K562 (cell line): ENCODE results near the gene PEX3. TPM values are rescaled to one million over a fixed set of nuclear protein-coding genes. Genes with fewer than 3 reads are reported as not detected.

ENCODE experiments used
- HNRNPLL ChIP-seq: fragments of 200-400 bp; formaldehyde crosslinking; IDR thresholded peaks from 2 replicates; pipeline ENCODE4 v1.6.1; 2017; ENCODE audit warnings: low read length, low read depth, mild to moderate bottlenecking; ENCODE audit not compliant: poor library complexity, severe bottlenecking
- IRF2 ChIP-seq: sonication (generic); formaldehyde crosslinking; IDR thresholded peaks from 2 replicates; pipeline ENCODE4 v1.8.1; 2022; ENCODE audit warnings: mild to moderate bottlenecking, missing genetic modification reagents
- MXD1 ChIP-seq: fragments of 250-450 bp; sonication (Bioruptor Pico); IDR thresholded peaks from 2 replicates; pipeline ENCODE4 v1.8.0; 2021; ENCODE audit warnings: borderline replicate concordance, mild to moderate bottlenecking, moderate library complexity; ENCODE audit not compliant: poor library complexity, severe bottlenecking
- NR2C1 ChIP-seq, 2 experiments: fragments of 450-650 bp; IDR thresholded peaks; 2 replicates each; pipeline ENCODE4 v1.6.1; 2017; ENCODE audit warnings: mild to moderate bottlenecking in 2 of 2, antibody characterized with exemption in 1 of 2, inconsistent platforms in 1 of 2, missing compliant biosample characterization in 1 of 2, missing genetic modification characterization in 1 of 2
- PYGO2 ChIP-seq: fragments of 450-650 bp; IDR thresholded peaks from 2 replicates; pipeline ENCODE4 v1.6.1; 2016; ENCODE audit warnings: mild to moderate bottlenecking, missing genetic modification characterization, moderate library complexity, missing compliant biosample characterization
- TCF7L2 ChIP-seq: fragments of 150-350 bp; IDR thresholded peaks from 2 replicates; pipeline ENCODE4 v1.6.1; 2016; ENCODE audit warnings: low read depth, mild to moderate bottlenecking, low read length, moderate library complexity
- ZNF318 ChIP-seq, 2 experiments: fragments of 450-650 bp; IDR thresholded peaks; 2 replicates each; pipeline ENCODE4 v1.6.1; 2016; ENCODE audit warnings: mild to moderate bottlenecking in 2 of 2, borderline replicate concordance in 1 of 2, low read depth in 1 of 2, moderate library complexity in 1 of 2
- ZNF609 ChIP-seq: sonication (generic); formaldehyde crosslinking; IDR thresholded peaks from 2 replicates; pipeline ENCODE4 v1.8.1; 2023; ENCODE audit warnings: missing genetic modification reagents, mild to moderate bottlenecking, borderline replicate concordance
- polyA plus RNA-seq, 8 experiments: library from polyadenylated mRNA; depleted of rRNA in 4 of 8; stranded (reverse) in 5 of 8; unstranded in 3 of 8; fragments of >200 nt; fragmentation: Nextera tagmentation in 2 of 8; fragmentation: Illumina TruSeq in 1 of 8; extraction: Ambion mirVana in 2 of 8; extraction: Trizol in 1 of 8; gene quantifications; 2 replicates each; pipeline versions ENCODE4 v1.2.1 to v1.2.3, GENCODE V29; 2011 to 2014; ENCODE audit warnings: inconsistent platforms in 1 of 8, missing spikeins in 1 of 8
- total RNA-seq, 7 experiments: library from RNA; depleted of rRNA in 6 of 7; stranded (reverse); fragments of >200 nt in 6 of 7; fragmentation: Illumina TruSeq in 2 of 7; extraction: Trizol in 2 of 7; gene quantifications; 2 replicates each; pipeline versions ENCODE4 v1.2.1 to v1.2.3, GENCODE V29; 2011 to 2021; ENCODE audit warnings: low replicate concordance in 1 of 7

Gene PEX3
- total and polyA plus RNA-seq, 9 of the 15 experiments (the other 6 are each of a cell fraction or from before 2014, with no cell fraction given) = 17.3 to 69.6 (median 32.7) TPM

GRCh38 chr6:143510991-143511891, 60.6 kb downstream of the PEX3 start, which contains the start of gene FUCA2 (continued):
- no peak; a peak in 1 of 4 replicates for TF ChIP-seq ZNF318 (IDR thresholded peaks at IDR 0.05; ENCODE audit: borderline replicate concordance in 1 of 2, low read depth in 1 of 2)
- TF ChIP-seq PYGO2 (tag) = no peak
- no peak for TF ChIP-seq TCF7L2
- peak; percentile 35; the same call in 1 of the 2 replicates for TF ChIP-seq NR2C1 (IDR thresholded peaks at IDR 0.05)
- TF ChIP-seq NR2C1 (tag; IDR thresholded peaks at IDR 0.05) = peak; percentile 70
- TF ChIP-seq IRF2 (CRISPR knock-in tag) = no peak
- peak; percentile 50 for TF ChIP-seq HNRNPLL
- TF ChIP-seq ZNF609 (CRISPR knock-in tag) = no peak; the same call in 1 of the 2 replicates
- TF ChIP-seq MXD1 = no peak
